ENCODE data around the gene POLR3E.

POLR3E gene

DNA sequence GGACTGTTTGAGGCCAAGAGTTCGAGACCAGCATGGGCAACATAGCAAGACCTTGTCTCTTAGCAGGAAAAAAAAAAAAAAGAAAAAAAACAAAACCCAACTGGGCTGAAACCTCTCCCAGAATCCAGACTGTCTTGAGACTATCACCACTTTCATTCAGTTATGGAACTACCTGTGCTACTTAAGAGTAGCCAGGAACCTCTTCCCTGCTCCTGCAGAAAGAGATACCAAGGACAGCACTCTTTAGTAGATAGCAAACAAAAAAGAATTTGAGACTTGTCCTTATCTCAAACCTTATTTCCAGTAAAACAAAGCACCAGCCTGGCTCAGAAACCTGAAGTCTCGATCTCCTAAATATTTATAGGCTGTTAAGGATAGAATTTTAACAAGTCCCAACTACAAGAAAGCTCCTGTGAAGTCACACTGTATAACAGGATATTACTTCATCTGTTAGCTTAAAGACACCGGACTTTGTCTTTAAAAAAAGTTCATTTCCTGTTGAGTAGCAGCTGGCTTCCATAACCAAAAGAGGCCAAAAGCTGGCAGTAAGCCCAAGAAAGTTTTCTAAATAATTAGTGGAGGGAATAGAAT lies 72.1 kb downstream of the POLR3E start:
- DNase-seq, result no peak

DNA sequence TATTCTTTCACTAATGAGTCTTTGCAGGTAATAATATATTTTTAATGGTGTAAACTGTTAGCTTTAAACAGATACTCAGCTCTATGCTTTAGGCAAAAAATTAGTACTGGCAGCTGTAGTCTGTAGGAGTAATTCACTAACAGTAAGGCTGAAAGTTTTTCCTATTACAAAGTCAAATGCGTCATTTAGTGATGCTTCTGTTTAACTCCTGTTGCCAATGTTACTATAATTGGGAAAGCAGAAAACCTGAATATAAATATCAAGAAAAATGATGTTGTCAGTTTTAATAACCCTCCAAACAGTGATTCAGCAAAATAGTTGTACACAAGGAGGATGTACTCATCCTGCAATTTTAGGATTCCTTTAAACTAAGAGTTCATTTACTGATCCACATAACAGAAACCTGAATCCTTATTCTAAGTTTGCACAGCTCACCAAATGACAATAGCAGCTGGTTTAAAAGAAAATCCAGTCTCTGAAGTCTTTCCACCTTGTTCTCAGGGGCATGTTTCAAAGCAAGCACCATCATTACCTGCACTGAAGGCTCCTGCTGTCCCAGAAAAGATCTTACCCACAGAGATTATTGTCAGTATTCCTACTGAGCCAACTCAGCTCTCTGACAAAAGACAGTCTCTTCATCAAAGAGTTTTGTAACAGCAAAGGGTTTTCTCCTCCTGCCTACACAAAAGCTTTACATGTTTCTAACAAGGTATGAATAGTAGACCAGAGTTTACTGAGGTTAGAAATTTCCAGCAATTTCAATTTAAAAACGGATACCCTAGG lies 73.0 kb downstream of the POLR3E start:
- DNase-seq, result no peak

DNA sequence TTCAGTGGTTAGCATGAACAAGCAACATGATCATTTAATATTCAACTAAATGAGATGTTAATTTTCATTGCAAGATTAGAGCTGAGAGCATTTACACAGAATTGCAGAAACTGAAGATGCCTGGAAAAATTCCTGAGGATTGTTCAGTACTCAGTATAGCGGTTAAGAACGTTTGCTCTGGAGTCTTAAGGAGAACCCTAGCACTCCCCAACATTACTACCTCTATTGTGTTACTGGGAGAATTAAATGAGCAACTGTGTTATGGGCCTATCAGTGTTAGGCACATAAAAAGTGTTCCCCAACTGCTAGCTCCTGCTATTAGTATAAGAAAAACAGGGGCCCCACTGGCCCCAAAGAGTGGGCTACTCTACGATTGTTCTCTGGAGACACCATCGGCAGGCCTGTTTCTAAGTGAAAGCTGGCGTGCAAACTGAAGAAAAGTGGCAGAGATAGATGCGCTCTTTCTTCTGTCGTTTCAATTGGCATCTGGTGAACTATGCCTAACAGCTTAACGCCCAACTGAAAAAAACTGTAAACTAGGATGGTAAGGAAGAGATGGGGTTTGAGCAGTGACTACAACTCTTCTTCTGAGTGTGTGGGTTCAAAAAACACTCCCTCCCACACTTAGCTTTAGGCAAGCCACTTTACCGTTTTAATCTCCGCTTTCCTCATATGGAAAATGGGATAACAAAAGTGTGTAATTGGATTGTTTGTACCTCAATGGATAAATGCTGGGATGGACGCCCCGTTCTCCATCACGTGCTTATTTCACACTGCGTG lies 75.9 kb downstream of the POLR3E start:
- DNase-seq, result no peak

DNA sequence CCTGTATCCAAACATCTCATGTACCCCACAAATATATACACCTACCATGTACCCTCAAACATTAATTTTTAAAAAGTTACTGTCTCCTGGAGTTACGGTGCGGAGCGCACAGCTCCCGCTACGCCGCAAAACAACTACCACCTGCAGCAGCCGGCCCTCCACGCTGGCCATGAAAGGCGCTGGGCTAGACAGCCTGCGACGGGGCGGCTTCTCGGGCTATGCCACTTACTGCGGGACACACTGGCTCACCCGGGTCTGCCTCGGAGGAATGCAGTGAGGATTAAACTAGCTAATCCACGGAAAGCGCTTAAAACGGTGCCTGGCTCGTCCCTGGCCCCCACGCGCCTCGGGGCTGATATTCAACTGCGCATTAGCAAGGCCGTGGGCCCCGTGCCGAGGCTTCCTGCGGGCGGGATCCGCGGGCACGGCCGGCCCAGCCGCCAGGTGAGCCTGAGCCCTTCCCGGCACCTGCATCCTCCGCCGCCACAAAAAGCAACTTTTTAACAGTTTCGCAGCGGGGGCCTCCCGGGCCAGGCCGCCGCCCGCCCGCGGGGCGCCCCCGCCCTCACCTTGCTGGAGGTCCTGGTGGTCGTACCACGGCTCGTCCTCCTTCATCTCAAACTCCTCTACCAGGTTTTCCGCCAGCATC lies 76.6 kb downstream of the POLR3E start:
- DNase-seq, result no peak

DNA sequence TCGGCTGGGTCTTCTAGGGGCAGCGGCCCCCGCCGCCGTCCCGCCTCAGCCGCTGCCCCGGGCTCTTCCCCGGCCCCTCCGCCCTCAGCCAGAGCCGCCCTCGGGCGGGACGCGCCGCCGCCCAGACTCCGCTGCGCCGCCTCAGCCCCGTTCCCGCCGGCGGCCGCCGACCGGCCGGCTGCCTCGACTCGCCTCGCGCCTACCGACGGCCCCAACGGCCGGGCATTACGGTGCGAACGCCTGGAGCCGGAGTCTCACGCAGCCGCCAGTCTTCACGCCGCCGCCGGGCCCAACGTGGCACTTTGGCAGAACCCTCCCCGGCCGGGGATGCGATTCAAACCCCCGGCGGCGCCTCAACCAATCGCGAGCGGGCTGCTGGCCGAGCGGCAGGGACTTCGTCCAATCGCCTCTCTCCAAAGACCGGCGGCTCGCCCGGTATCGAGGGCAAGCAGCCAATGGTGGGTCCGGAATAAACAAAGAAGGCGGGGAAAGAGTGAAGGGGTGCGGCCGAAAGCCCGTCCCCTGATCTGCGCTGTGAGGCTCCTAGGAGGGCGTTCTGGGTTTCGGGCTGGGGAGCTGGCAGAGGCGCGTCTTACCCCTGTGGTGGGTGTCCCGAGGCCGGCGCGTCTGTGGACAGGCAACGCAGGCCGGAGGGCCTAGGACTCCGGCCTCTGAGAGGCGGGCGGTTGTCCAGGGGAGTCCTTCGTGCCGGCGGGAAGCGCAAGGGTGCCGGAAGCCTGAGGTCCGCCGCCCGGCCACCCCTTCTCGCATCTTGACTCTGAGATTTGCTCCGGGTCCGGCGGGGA lies 77.3 kb downstream of the POLR3E start, which contains the start of gene CDR2:
TSS of gene CDR2 (minus strand) at position 309 of the 806 bp plus-strand sequence. CDS start 310 bp downstream, outside the sequence.
- peak; percentile 93 for DNase-seq

DNA sequence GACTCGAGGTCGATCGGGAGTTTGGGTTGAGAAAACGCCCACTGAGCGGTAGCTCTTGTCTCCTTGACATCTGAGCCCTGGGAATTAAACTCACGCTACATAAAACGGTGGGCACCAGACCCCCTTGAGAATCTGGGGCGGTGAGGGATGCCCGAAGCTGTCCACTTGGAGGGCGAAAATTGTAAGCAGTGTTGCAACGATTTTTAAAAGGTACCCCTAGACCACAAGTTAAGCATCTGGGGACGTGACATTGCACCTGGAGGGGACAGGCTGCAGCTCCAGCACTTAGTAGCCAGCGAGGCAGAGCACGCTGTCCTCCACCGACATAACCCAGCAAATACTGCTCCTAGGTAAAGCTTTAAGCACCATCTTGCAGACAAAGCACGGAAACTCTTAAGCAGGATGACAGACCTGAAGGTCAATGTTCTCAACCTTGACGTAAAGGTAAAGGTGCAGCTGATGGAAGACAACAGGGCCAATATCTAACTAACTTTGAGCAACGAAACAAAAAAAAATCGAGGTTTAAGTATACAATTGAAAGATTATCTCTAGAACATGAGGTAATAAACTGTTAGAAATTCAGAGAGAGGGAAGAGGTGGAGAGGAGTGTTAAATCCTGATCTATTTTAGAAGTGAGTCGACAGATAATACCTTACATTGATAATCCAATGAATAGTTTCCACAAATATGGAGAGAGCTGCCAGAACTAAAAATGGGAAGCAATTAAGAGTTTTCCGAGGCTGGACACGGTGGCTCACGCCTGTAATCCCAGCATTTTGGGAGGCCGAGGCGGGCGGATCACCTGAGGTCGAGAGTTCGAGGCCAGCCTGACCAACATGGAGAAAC lies 78.1 kb downstream of the POLR3E start:
- DNase-seq, result no peak

DNA sequence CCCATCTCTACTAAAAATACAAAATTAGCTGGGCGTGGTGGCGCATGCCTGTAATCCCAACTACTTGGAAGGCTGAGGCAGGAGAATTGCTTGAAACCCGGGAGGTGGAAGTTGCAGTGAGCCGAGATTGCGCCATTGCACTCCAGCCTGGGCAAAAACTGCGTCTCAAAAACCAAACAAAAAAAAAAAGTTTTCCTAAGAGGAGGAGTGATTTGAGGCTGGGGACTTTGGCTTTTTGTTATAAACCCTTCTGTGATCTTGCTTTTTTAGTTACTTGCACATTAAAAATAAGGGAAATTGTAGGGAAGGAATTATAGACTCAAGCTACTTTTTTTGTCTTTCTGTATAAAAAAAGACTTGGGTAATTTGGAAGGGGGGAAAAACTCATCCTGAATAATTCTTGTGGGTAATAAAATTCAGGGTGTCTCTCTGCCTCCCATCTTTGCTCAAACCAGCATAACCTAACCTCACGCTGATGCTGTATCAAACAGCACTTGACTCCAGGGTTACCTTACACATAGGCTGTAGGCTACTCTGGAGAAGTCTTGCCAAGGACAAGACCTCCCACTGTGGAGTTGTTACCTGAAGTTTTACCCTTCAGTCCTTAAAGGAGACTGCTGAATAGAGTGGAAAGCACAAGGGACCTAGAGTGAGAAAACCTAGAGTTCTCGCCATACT lies 78.9 kb downstream of the POLR3E start:
- DNase-seq, result no peak

DNA sequence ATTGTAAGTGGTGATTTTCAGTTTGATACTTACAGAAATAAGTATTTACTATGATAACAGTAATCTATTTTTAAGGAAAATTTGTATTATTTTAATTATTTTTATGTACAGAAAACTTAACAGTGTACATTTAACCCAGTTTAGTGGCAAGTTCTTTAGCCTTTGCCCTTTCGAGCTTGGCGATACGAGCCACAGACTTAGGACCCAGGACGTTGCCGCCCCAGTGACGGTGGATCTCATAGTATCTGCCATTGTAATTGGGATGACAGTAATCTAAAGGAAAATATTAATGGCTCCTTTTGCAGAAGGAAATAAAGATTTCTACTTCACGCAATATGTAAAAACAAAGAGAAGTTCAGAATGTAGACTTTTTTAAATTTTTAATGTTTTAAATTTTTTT lies 82.4 kb downstream of the POLR3E start:
- DNase-seq, result no peak

DNA sequence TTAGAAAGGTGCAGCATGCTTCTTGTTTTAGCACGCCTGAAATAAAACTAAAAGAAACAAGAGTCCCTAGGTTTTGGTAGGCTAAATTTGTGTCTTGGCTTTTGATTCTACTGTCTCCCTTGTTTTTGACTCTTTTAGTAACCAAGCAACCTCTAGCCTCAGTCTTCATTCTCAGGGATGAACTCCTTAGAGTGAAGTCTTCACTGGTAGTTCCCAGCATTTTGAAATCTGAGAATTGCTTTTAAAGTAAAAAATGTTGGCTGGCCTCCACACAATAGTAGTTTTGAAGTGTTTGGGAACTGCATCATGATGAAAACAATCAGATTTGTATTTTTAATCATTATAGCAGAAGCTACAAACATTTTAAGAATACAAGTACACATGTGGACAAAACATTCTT lies 83.3 kb downstream of the POLR3E start:
- no peak for DNase-seq

DNA sequence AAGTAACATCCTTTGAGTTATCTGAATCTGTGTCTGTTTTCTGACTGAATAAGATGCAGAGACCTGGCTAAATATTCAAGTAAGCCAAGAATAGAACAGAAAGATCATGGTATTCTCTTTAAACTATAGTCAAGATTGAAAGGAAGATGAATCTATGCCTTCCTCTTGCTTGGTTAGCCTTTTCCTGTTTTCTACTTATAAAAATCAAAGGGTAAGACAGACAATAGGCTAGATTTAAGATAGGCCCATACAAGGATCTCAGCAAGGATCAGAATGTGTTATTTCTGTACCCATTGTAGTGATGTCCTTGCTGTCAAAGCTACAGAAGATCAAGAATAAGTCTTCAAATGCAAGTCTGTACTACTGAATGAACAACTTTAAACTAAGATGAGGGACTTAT lies 84.2 kb downstream of the POLR3E start:
- no peak for DNase-seq

DNA sequence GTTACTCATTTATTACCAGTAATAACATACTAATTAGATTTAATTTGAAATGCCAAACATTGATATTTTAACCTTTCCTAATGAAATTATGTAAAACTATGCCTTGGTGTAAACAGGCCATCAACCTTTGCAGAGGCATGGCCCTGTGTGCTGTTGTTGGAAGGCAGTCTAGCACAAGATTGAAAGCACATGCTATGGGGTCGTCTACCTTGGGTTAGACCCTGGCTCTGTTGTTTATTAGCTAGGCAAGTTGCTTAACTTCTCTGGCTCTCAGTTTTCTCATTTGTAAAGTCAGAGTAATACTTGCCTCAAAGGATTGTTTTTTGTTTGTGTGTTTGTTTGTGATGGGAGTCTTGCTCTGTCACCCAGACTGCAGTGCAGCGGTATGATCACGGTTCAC lies 86.6 kb downstream of the POLR3E start:
- no peak for DNase-seq

Data from GDM1 (cell line).